HepG2 (cell line): ENCODE results near the gene CD68. TPM values are rescaled to one million over a fixed set of nuclear protein-coding genes. Genes with fewer than 3 reads are reported as not detected.

Experiments used
- ASH2L ChIP-seq: fragments of 300-600, 200-600 bp; sonication (generic); IDR thresholded peaks from 2 replicates; pipeline ENCODE4 v1.7.0; 2017; ENCODE audit warnings: low read depth, mild to moderate bottlenecking, moderate library complexity, mixed read lengths, low read length; ENCODE audit not compliant: insufficient read length
- DMTF1 ChIP-seq: sonication (generic); formaldehyde crosslinking; IDR thresholded peaks from 2 replicates; pipeline ENCODE4 v1.4.0; 2020; ENCODE audit warnings: mild to moderate bottlenecking, missing genetic modification reagents
- FOXA1 ChIP-seq, 2 experiments: fragments of 450-650 bp in 1 of 2; sonication (generic) in 1 of 2; formaldehyde crosslinking in 1 of 2; IDR thresholded peaks; 2 replicates each; pipeline versions ENCODE4 v1.4.0 to v1.6.1; 2016 to 2020; ENCODE audit warnings: missing genetic modification reagents in 1 of 2
- GLMP ChIP-seq: sonication (generic); formaldehyde crosslinking; IDR thresholded peaks from 2 replicates; pipeline ENCODE4 v1.9.0; 2021; ENCODE audit warnings: missing genetic modification reagents, mild to moderate bottlenecking, borderline replicate concordance
- JUN ChIP-seq: sonication (generic); formaldehyde crosslinking; IDR thresholded peaks from 2 replicates; pipeline ENCODE4 v1.4.0; 2020; ENCODE audit warnings: mild to moderate bottlenecking, missing genetic modification reagents
- MEIS1 ChIP-seq: sonication (generic); formaldehyde crosslinking; IDR thresholded peaks from 2 replicates; pipeline ENCODE4 v1.9.0; 2021; ENCODE audit warnings: mild to moderate bottlenecking, missing genetic modification reagents, moderate library complexity, borderline replicate concordance
- MZF1 ChIP-seq: sonication (generic); formaldehyde crosslinking; IDR thresholded peaks from 2 replicates; pipeline ENCODE4 v1.8.1; 2023; ENCODE audit warnings: mild to moderate bottlenecking, missing genetic modification reagents, borderline replicate concordance
- PHF21A ChIP-seq: sonication (generic); formaldehyde crosslinking; IDR thresholded peaks from 2 replicates; pipeline ENCODE4 v1.5.0; 2020; ENCODE audit warnings: mild to moderate bottlenecking, missing genetic modification reagents
- PRPF4 ChIP-seq: fragments of 200-400 bp; formaldehyde crosslinking; IDR thresholded peaks from 2 replicates; pipeline ENCODE4 v1.6.1; 2016; ENCODE audit warnings: low read length, low read depth; ENCODE audit not compliant: poor library complexity, severe bottlenecking
- RBAK ChIP-seq: sonication (generic); formaldehyde crosslinking; IDR thresholded peaks from 2 replicates; pipeline ENCODE4 v1.5.1; 2020; ENCODE audit warnings: mild to moderate bottlenecking, missing genetic modification reagents
- SIX1 ChIP-seq: sonication (generic); formaldehyde crosslinking; IDR thresholded peaks from 2 replicates; pipeline ENCODE4 v1.4.0; 2020; ENCODE audit warnings: missing genetic modification reagents, borderline replicate concordance
- SOX6 ChIP-seq, 2 experiments: fragments of 450-650 bp in 1 of 2; sonication (generic) in 1 of 2; formaldehyde crosslinking in 1 of 2; IDR thresholded peaks; 2 replicates each; pipeline versions ENCODE4 v1.4.0 to v1.6.1; 2017 to 2020; ENCODE audit warnings: antibody characterized with exemption in 1 of 2, mild to moderate bottlenecking in 1 of 2, missing genetic modification reagents in 1 of 2
- STAT5B ChIP-seq: sonication (generic); formaldehyde crosslinking; IDR thresholded peaks from 2 replicates; pipeline ENCODE4 v1.4.0; 2020; ENCODE audit warnings: missing genetic modification reagents
- TSC22D2 ChIP-seq: sonication (generic); formaldehyde crosslinking; IDR thresholded peaks from 2 replicates; pipeline ENCODE4 v1.5.1; 2020; ENCODE audit warnings: missing genetic modification reagents, mild to moderate bottlenecking, borderline replicate concordance
- ZFP1 ChIP-seq: IDR thresholded peaks from 2 replicates; pipeline ENCODE4 v1.6.1; 2016
- ZFP41 ChIP-seq: sonication (generic); formaldehyde crosslinking; IDR thresholded peaks from 2 replicates; pipeline ENCODE4 v1.4.0; 2020; ENCODE audit warnings: mild to moderate bottlenecking, missing genetic modification reagents, borderline replicate concordance
- ZNF251 ChIP-seq: sonication (generic); formaldehyde crosslinking; IDR thresholded peaks from 2 replicates; pipeline ENCODE4 v1.9.0; 2021; ENCODE audit warnings: mild to moderate bottlenecking, missing genetic modification reagents
- ZNF441 ChIP-seq: sonication (generic); formaldehyde crosslinking; IDR thresholded peaks from 2 replicates; pipeline ENCODE4 v1.7.0; 2021; ENCODE audit warnings: missing genetic modification reagents, borderline replicate concordance
- ZNF691 ChIP-seq: sonication (generic); formaldehyde crosslinking; IDR thresholded peaks from 2 replicates; pipeline ENCODE4 v1.4.0; 2020; ENCODE audit warnings: missing genetic modification reagents, low read depth, mild to moderate bottlenecking, borderline replicate concordance
- ZNF746 ChIP-seq: sonication (generic); formaldehyde crosslinking; IDR thresholded peaks from 2 replicates; pipeline ENCODE4 v1.8.0; 2022; ENCODE audit warnings: mild to moderate bottlenecking, missing genetic modification reagents
- ZNF780A ChIP-seq: sonication (generic); formaldehyde crosslinking; IDR thresholded peaks from 2 replicates; pipeline ENCODE4 v1.8.0; 2022; ENCODE audit warnings: mild to moderate bottlenecking, missing genetic modification reagents, moderate library complexity
- polyA plus RNA-seq, 8 experiments: library from polyadenylated mRNA; depleted of rRNA in 3 of 8; stranded (reverse) in 7 of 8; unstranded in 1 of 8; fragments of >200 nt; fragmentation: Illumina TruSeq in 4 of 8; extraction: Trizol in 4 of 8; gene quantifications; 2 replicates each; pipeline versions ENCODE4 v1.2.1 to v1.2.3, GENCODE V29; 2011 to 2016; ENCODE audit warnings: low read depth in 4 of 8, missing spikeins in 1 of 8, mixed read lengths in 1 of 8; ENCODE audit not compliant: insufficient read depth in 1 of 8
- total RNA-seq, 5 experiments: library from RNA; depleted of rRNA; stranded (reverse); fragments of >200 nt; fragmentation: Illumina TruSeq; extraction: Trizol; gene quantifications; 2 replicates each; pipeline ENCODE4 v1.2.3, GENCODE V29; 2016; ENCODE audit warnings: low read depth in 1 of 5
- TF ChIP-seq, protein P1 (sequence below): sonication (generic); formaldehyde crosslinking; IDR thresholded peaks from 2 replicates; pipeline ENCODE4 v1.4.0; 2020; ENCODE audit warnings: mild to moderate bottlenecking, missing genetic modification reagents

CD68 gene
- total and polyA plus RNA-seq, 2 of the 13 experiments (the other 11 are each of a cell fraction or from before 2014, with no cell fraction given): 10.3 to 104 TPM

- TF ChIP-seq ZFP1 (peak; percentile 61; the same call in 1 of the 2 replicates), SOX6 (IDR thresholded peaks at IDR 0.05) (no peak), SOX6 (CRISPR knock-in tag; IDR thresholded peaks at IDR 0.05) (peak; percentile 71), ZNF746 (CRISPR knock-in tag) (0 out of 2 replicates have a peak, but pooled peaks have one; percentile 23), ASH2L (no peak), DMTF1 (CRISPR knock-in tag) (no peak), STAT5B (CRISPR knock-in tag) (no peak), ZNF691 (no peak; the same call in 1 of the 2 replicates), ZNF441 (CRISPR knock-in tag) (0 out of 2 replicates have a peak, but pooled peaks have one; percentile 41), ZNF780A (CRISPR knock-in tag) (peak; percentile 57; the same call in 1 of the 2 replicates), RBAK (CRISPR knock-in tag) (no peak), PHF21A (CRISPR knock-in tag) (peak; percentile 60; the same call in 1 of the 2 replicates), FOXA1 (IDR thresholded peaks at IDR 0.05) (no peak), FOXA1 (CRISPR knock-in tag; IDR thresholded peaks at IDR 0.05) (peak; percentile 84), ZFP41 (CRISPR knock-in tag) (no peak), TSC22D2 (CRISPR knock-in tag) (0 out of 2 replicates have a peak, but pooled peaks have one; percentile 49), MEIS1 (no peak), ZNF251 (CRISPR knock-in tag) (no peak), MZF1 (no peak), SIX1 (CRISPR knock-in tag) (0 out of 2 replicates have a peak, but pooled peaks have one; percentile 35), PRPF4 (no peak), JUN (no peak), GLMP (no peak)
- TF ChIP-seq, protein P1, sequence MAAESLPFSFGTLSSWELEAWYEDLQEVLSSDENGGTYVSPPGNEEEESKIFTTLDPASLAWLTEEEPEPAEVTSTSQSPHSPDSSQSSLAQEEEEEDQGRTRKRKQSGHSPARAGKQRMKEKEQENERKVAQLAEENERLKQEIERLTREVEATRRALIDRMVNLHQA (CRISPR knock-in tag): no peak; the same call in 1 of the 2 replicates
Measured at GRCh38 chr17:7579001-7579833, at the start of gene CD68 (continued).
